ENCODE measurements around the gene SASH1.

The SASH1 gene

DNA sequence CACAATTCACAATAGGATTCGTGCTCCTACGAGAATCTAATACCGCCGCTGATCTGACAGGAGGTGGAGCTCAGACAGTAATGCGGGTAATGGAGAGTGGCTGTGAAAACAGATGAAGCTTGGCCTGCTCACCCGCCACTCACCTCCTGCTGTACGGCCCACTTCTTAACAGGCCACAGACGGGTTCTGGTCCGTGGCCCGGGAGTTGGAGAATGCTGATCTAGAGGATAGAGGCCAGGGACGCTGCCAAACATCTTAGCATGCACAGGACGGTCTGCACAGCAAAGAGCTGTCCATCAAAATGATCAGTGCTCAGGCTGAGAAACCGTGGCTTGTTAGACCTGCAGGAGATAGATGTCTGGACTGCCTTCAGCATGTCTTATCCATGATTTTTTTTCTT, 186.4 kb downstream of the SASH1 start:
- no peak for DNase-seq

DNA sequence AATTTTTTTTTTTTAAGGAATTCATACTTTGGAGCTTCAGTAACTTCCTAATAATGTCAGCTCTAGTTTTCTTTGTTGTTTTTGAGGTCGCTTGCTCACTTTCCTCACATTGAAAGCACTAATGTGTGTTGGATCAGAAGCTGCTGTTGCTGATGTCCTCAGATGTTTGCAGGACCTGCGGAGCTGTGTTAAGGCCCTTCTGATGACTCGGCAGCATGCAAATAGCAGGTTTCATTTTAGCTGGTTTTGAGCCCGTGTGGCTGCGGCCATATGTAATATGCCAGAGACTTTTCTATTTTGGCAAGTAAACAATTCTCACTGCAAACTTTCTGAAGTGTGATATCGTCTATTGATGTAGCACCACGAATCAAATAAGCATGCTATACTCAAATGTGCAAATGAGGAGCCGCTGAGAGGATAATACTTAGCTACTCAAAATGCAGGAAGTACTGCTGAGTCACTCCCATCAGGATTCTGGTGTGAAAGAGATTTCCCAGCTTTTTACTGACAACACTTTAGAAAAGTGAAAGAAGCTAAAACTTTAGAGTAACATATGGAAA, 187.8 kb downstream of the SASH1 start:
- DNase-seq = no peak

DNA sequence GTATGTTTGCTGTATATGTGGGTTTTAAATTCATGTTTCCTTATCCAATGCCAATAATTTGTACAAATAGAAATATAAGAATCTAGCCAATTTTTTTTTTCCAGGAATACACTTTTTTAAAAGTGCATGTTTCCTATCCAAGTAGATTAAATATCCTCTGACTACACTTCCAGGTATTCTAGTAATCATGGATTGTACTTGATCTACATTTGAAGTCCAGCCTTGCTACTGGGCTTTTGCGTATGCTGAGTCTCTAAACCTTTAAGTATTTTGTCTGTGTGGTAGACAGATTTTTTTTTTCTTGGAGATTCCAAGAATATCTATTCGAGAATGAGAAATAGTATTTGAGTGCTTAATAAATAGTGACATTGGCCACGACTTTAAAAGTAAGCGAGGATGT, 188.3 kb downstream of the SASH1 start:
- DNase-seq = no peak

DNA sequence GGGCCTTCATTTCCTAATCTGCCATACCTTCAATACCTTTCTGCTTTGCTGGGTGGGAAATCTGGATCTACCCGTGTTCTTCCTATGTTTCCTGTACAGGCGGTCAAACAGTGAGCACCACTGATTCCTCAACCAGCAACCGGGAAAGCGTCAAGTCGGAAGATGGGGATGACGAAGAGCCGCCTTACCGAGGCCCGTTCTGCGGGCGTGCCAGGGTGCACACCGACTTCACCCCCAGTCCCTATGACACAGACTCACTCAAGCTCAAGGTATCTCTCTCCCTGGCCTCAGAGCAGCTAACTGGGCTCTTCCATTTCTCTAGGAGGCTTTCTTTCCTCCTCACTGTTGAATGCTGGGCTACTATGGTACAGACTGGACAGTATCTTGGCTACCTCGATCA, 190.1 kb downstream of the SASH1 start:
- DNase-seq = no peak

DNA sequence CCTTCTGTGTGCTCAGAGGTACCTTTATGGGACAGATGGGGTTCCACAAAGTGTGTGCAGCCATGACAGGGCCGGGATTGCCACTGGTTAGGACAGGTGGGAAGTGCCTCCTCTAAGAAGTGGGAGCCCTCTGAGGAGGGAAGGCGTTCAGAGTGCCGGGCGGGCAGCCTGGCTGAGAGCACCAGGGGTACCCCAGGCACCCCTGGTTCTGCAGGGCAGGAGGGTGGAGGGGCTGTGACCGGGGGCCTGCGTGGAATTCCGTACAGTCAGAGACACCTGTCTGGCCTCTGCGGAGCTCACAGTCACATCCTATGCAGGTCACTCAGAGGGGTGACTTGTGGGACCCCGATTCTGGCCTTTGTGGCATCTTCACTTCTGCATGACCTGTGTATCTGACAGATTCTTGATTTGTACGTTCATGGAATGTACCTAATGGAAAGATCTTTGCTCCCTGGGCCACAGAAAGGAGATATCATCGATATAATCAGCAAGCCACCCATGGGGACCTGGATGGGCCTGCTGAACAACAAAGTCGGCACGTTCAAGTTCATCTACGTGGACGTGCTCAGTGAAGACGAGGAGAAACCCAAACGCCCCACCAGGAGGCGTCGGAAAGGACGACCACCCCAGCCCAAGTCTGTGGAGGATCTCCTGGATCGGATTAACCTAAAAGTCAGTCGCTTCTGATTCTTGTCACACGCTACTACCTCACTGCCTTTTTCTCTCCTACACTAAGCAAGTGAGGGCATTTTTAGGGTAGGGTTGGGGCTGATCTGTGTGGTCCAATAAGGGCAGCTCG, 190.9 kb downstream of the SASH1 start:
- DNase-seq = no peak

DNA sequence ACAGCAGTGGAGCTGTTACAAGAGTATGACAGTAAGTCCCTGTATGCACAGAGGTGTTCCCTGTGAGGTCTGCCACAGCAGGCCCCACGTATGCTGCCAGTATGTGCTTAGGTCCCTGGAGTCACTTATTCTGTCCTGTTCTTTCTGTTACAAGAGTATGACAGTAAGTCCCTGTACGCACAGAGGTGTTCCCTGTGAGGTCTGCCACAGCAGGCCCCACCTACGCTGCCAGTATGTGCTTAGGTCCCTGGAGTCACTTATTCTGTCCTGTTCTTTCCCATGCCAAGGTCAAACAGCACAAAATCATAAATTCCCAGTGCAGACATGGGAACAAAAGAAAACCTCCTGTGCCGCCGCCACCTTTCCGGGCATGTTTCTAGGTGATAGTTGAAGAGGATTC, 192.2 kb downstream of the SASH1 start:
- DNase-seq = no peak

DNA sequence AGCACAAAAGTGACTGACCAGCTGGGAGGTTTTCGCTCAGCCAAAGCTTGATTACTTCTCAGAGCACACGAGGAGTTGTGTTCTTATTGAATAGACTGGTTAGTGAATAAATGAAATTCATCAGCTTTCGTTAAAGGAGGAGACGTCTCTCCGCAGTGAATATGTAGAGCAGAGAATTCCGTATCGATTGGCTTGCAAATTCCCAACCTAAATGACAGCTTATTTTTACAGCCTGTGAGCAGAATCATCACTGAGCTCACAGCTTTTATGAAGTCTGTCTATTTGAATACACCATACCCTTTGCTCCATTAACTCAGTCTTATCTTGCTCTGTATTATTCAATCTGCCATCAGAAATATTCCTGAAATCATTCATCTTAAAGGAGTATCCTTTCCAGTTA, 192.7 kb downstream of the SASH1 start:
- no peak for DNase-seq

DNA sequence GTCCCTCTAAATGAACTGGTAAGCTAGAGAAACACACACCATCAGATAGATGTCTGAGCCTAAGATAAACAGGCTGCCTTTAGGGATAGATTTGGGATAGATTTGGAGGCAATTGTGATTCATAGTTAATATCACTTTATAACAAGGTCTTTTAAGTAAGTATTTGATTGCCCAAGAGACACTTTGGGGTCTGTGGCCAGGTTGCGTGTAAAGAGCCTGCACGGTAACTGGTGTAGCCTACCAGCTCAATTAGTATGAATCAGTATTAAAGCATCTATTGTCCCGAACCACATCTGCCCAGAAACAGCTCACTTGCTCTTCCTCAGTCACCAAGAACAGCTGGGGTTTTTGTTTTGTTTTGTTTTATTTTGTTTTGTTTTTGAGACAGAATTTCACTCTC, 193.3 kb downstream of the SASH1 start:
- DNase-seq = no peak

DNA sequence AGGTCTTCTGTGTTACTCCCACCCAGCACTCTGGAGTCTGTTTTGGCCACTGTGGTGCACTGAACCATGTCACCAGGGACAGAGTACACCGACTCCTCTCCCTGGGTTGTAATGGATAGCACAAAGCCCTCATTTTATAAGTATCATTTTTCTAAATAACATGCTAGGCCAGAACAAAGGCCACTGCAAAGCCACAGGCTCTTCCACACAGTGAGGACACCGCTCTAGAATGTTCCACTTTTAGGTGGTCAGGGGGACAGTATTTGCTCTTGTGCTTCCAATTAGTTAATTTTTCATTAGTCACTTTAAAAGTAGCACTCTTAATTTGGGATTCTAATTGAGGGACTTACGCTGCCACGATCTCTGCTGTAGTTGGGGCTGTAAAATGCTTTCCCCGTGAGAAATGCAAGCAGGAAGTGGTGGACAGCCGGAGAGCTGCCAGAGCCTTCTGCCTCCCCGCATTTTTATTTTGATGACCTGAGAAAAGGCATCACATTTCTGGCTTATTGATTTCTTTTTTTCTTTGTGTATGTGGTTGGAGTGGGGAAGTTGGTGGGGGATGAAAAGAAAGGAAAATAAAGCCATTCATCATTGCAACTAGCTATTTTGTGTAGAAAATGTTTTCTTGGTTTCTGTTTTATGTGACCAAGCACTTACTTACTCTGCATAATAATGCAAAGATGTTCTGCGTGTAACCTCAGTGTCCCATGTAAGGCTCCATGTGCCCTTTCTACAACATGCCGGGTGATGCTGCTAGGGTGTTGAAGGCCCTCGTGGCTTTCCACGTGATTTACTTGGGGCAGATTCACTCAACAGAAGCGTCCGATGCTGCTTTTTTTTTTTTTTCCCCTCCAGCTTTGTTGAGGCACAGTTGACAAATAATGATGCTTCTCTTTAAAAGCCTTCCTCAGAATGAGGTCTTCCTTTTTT, 195.9 kb downstream of the SASH1 start:
- no peak for DNase-seq

DNA sequence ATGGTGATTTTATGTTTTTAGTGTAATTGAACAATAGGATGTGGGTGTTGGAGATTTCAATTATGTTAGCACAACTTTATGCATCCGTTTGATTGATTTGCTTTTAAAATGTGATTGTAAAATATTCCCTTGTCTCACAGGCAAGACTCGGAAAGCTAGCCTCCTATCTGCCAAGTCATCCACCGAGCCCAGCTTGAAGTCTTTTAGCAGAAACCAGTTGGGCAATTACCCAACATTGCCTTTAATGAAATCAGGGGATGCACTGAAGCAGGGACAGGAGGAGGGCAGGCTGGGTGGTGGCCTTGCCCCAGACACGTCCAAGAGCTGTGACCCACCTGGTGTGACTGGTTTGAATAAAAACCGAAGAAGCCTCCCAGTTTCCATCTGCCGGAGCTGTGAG, 200.9 kb downstream of the SASH1 start:
- no peak for DNase-seq

DNA sequence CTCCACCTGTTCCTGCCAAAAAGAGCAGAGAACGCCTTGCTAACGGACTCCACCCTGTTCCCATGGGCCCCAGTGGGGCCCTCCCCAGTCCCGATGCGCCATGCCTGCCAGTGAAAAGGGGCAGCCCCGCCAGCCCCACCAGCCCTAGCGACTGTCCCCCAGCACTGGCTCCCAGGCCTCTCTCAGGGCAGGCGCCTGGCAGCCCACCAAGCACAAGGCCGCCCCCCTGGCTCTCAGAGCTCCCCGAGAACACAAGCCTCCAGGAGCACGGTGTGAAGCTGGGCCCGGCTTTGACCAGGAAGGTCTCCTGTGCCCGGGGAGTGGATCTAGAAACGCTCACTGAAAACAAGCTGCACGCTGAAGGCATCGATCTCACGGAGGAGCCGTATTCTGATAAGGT, 201.8 kb downstream of the SASH1 start:
- DNase-seq = no peak

DNA sequence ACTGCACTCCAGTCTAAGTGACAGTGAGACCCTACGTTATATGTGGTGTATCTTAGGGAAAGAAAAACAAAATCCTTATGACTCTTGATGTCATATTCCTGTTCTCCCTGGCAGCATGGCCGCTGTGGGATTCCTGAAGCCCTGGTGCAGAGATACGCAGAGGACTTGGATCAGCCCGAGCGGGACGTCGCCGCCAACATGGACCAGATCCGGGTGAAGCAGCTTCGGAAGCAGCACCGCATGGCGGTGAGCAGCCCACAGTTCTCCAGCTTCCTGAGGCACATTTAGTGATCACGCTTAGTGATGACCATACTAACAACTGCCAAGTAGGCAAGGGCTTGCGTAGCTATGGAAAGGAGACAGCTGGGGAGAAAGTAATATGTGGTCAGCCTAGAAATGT, 203.3 kb downstream of the SASH1 start:
- no peak for DNase-seq

DNA sequence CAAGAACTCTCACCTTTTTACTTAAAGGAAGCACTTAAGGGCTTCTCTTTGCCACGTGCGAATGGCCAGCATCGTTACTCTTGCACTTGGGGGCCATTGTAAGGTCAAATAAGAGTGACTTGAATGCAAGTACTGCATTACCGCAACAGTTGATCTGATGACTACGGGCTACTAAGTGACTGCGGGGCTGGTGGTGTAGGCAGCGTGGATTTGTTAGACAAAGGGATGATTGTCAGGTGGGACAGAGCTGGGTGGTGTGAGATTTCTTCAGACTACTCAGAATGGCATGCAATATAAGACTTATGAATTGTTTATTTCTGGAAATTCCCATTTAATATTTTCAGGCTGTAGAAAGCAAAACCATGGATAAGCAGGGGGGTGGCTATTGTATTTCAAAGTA, 204.5 kb downstream of the SASH1 start:
- DNase-seq = no peak

DNA sequence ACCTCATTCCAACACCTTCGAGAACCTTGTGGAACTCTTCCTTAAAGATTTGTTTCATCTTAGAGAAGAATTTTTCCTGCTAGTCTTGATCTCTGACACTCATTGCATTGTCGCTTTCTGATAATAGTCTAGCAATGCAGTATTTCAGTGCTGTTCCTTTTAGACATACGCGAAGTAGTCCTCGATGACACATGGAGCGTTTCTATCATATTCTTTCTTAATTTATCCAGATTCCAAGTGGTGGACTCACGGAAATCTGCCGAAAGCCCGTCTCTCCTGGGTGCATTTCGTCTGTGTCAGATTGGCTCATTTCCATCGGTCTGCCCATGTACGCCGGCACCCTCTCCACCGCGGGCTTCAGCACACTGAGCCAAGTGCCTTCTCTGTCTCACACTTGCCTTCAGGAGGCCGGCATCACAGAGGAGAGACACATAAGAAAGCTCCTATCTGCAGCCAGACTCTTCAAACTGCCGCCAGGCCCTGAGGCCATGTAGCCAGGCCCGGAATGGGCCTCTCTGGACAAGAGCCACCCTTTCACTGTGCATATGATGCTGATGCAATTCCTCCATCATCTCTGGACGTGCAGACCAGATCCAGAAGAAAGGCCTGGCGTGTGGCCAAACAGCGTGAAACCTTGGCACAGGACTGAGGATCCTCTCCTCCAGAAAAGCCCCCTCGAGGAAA, 205.6 kb downstream of the SASH1 start:
- DNase-seq = no peak

DNA sequence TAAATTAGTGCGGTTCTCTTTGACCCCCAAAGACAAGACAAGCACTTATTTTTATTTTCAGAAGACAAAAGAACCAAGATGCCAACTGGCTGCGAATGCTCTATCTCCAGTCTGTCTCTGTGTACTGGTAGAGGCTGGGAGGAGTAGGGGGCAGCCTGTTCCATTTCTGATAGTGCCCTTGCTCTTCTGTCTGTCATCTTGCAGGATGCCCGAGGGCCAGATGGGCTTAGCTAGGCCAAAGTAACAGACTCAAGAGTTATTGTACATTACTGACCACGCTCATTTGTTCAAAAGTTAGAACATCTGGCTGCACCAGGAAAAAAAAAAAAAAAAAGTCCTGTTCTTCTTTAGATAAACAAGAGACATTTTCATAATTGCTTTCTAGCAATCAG, 206.1 kb downstream of the SASH1 start:
- no peak for DNase-seq

DNA sequence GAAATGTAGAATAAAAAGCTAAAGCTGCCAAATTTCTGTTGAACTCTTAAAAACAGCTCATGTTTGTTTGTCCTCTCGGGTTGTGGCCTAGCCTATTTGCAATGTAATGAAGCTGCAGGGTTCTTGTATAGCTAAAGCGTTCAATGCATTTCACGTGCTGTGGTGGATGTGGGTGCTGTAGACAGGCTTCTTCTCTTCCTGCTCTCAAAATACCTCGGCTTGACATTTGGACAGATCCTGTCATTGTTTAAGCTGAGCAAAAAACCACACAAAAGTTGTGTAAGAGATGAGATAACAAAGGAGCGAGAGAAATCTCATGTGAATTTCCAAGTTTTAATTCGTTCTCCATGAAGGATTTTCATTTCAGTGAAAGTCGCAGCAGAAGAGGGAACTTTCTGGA, 207.9 kb downstream of the SASH1 start:
- no peak for DNase-seq

DNA sequence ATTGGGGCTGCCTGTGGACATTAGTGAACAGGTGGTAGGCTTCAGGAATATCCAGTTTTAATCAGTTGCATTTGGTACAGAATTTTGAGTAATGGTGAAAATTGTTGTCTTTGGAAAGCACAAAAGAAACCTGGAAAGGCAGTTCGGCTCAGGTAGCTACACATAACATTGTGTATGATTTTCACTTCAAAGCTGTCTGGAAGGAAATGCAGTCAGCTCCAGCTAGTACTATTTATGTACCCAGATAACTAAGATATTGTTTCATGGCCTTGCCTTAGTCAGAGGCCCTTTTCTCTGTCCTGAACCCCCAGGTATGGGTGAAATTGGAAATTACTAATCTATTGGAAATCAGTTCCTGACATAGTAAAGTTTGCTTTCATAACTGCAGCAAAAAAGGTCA, 208.6 kb downstream of the SASH1 start:
- DNase-seq = no peak

DNA sequence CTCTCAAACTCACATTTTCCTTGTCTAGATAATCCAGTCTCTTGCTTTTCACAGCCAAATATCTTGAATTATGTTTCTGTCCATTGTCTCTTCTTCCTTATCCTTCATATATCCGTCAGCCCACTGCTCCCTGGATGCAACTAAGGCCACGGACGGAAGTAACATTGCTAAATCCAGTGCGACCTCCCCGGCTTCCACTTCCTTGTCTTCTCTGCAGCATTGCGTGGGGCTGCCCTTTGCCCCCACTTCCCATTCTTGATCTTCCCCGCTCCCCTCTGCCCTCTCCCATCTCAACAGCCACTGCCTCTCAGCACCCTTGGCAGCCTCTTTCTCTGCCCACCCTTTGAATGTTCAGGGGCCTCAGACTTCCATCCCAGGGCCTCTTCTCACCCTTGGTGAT, 213.8 kb downstream of the SASH1 start:
- DNase-seq = no peak

DNA sequence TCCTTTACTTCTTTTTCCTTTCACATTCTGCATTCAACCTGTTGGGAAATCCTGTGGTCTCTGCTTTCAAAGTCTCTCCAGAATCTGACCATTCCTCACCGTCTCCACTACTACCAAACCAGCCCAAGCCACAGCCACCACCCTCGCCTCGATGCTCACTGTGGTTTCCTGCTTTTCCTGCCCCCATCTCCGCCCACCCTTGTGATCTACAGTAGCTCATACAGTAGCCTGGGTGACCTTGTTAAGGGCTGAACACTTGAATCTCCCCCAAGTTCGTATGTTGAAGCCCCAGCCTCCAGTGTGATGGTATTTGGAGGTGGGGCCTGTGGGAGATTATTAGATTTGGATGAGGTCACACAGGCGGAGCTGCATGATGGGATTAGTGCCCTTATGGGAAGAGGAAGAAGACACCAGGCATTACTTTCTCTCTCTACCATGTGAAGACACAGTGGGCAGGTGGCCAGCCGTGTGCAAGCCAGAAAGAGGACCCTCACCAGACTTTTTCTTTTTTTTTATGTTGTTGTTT, 215.2 kb downstream of the SASH1 start:
- no peak for DNase-seq

DNA sequence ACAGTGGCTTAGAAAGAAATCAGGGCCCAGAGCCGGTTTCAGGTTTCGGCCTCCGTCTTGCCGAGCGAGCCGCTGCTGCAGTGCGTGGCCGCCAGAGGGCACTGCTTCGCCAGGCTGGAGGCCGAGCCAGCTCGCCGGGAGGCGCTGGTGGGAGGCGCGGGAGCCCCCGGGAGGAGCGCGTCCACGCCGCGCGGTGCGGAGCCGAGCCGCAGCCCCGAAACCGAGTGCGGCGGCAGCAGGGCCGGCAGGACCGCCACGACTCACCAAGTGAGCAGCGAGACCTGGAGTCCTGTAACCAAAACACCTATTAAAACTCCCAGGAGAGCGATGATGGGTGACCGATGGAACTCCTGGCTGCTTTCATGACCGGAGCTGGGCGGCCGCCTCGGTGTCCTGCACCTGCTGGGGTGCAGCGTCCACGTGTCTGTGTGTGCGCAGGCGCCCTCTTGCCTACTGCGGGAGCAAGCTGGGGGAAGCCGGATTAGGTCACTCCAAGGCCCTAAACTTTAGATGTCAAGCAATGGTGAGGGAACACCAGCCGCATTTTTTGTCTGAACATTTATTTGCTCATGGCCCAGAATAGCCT, 217.3 kb downstream of the SASH1 start:
- no peak for DNase-seq

DNA sequence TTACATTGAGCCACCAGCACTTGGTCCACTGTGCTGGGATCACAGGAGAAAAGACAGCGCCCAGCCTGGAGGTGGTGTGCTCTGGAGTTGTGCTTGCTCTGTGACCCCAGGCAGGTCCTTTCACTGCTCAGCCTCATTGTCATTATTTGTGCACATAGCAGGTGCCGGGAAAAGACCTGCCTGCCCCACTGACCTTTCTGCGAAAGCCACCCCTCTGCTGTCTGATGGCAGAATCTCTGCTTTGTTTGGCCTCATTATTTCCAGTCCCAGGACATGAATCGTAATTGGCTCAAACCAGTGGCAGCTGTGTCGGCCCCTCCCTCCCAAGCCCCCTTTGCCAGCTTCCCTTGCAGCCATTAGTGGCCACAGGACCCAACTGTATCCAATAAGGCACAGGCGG, 219.0 kb downstream of the SASH1 start:
- DNase-seq = no peak

DNA sequence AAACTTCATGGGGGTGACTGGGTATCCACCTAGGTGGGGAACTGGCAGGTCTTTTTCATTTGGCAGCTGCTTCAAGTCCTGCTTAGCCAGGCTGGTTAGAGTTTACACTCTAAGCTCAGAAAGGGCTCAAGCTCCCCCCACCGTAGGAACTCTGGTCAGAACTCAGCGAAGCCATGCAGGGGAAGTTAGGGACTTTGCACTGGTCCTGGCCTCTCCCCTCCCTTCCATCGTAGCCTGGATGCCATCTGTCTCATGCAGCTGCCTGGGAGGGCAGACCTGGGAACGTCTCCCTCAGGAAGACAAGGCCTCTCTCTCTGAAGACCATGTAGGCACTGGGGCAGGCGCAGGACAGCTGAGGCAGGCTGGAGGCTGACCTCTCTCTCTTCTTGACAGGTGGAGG, 220.4 kb downstream of the SASH1 start:
- DNase-seq = no peak

Data from NCI-H1694 (cell line).